CD4-positive, alpha-beta T cell treated with Interferon alpha-2 for 1 hour (primary cell): ENCODE measurements around the gene RPUSD1.
"Not testable (repeated sequence)": the region's sequence is repeated elsewhere in the genome, so short reads cannot be mapped to it uniquely, and the experiment has no call there.

Experiments used
- DNase-seq, 2 donors: peaks; one replicate each; pipeline ENCODE4 v3.0.0-alpha.2; 2020 to 2022

Gene RPUSD1, protein sequence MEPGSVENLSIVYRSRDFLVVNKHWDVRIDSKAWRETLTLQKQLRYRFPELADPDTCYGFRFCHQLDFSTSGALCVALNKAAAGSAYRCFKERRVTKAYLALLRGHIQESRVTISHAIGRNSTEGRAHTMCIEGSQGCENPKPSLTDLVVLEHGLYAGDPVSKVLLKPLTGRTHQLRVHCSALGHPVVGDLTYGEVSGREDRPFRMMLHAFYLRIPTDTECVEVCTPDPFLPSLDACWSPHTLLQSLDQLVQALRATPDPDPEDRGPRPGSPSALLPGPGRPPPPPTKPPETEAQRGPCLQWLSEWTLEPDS

DNA sequence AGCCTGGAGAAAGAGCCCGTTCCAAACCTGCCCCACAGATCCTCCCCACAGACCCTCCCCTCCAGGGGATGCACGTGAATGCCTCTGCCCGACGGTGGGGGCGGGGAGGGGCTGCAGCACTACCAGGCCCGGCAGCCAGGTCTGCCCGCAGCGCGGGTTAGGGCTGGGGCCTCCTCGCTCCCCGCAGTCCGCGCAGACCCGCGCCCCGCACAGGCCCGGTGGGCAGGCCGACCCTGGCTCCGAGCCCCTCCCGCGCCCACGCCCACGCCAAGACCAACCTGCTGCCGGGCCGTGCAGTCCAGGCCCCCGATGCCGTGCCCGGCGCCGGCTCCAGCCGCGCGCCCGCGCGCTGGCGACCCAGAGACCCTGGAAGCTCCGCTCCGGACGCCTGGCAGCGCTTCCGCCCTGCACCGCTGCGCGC is at the start of gene RPUSD1:
Gene RPUSD1 (minus strand): TSS at position 404 of the 421 bp plus-strand sequence. CDS start 644 bp downstream, outside the sequence.
- DNase-seq = no peak

DNA sequence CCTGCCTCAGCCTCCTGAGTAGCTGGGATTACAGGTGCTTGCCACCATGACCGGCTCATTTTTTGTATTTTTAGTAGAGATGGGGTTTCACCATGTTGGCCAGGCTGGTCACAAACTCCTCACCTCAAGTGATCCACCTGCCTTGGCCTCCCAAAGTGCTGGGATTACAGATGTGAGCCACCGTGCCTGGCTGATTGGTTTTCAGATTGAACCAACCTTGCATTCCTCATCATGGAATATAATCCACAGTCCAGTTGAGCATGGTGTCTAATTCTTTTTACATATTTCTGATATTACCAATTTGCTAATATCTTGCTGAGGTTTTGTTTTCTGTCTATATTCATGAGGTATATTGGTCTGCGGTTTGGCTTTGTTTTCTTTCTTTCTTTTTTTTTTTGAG is 48.6 kb upstream of the RPUSD1 start:
- DNase-seq = not testable (repeated sequence)

DNA sequence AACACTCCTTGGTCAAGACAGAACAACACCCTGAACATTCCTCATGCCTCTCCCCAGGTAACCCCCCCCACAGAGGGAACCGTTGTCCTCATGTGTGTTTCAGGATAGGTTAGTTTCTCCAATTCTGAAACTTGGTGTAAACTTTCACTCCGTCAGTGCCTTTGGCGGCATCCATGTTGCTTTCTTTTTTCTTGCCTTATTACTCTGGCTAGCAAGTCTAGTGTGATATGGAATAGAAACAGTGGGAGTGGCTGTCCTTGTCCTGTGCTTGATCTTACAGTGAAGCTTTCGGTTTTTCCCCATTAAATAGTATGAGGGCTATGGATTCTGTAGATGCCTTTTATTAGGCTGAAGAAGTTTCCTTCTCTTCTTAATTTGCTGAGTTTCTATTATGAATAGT is 48.0 kb upstream of the RPUSD1 start:
- no peak for DNase-seq

DNA sequence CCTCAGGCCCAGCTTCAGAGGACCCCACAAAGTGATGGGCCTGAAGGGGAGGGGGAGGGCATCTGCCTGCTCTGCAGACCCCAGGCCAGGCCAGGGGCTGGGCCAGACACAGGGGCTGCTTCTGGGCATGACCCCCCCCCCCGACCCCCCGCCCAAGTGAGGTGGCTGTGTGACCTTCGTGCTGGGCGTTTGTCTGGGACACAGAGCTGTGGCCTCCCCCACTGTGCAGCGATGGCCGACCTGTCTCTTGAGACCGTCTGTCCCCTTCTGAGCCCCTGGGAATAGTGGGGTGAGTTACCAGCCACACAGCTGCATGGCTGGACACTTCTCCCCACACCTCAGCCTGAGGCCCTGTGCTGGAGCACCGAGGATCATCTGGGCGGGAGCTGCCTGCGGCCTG is 47.2 kb upstream of the RPUSD1 start:
- DNase-seq = no peak

DNA sequence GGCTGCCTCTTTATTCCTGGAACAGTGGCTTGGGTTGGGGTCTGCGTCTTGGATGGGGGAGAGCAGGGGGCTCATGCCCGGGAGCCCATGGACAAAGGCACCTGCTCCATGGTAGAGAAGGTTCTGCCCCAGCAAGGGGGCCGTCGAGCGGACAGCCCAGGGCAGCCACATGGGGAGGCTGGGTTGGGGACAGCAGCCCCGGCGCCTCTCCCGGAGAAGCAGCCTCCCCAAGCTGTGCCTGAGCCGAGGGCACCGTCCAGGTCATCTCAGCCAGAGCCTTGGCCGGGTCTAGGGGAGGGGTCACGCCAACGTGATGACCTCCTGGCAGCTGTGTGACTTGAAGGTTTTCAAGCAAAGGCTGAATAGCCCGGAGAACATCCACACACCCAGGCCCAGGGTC is 45.2 kb upstream of the RPUSD1 start:
- no peak for DNase-seq

DNA sequence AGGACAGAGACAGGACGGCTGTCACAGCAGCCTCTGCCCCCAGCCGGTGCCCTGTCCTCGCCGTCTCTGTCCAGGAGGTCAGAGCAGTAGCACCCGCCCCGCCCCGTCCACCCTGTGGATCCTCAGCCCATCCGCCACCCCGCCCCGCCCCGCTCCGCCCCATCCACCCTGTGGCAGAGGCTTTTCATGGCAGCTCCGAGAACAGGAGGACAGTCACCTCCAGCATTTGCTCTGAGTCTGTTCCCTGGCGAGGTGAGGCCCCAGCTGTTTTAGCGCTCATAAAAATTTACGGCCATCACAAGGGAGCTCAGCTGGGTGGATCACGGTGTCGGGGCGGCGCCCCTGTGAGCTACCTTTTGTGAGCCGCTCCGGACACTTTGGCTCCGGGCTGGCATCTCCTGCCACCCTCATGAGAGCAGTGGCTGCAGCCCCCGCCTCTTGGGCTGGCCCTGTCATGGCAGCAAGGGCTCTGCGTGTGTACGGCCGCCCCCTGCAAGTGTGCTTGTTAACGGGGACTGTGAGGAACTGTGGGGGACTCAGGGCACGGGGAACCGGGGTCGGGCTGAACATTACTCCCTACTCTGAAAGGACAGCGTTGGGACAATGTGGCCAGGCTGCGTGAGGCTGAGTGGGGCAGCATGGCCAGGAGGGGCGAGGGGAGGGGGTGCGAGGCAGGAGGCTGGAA is 44.6 kb upstream of the RPUSD1 start:
- no peak for DNase-seq

DNA sequence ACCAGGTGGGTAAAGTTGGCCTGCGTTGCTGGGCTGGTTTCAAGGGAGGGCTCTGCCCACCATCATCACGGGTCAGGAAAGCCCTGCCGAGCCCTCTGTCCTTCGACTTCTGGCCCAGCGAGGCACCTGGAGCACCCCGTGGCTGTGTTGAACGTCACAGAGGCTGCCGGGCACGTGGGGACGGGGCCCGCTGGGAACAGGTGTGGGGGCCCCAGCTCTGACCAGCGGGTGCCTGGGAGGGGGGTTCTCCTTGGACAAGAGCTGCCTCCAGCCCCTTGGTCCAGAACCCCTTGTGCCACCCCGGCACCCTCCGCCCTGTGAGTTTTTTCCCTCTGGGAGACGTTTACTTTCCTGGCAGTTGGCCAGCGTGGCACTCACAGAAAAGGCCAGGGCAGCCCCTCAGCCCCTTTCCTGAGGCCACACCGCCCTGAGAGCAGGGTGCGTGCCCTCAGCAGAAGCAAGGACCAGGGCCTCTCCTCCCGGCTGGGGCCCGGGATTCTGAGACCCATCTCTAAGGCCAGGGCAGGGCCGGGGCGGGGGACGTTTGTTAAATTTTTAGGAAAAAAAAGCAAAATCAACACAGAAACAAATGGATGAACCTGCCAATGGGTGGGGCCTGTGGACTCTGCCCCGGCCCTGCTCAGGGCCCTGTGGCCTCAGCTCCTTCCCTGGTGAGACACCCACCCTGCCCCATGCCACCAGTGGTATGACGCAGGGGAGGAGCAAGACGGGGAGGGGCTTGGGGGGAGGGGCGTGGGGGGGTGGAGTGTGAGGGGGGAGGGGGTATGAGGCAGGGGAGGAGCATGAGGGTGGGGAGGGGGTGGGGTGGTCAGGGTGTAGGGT is 43.6 kb upstream of the RPUSD1 start:
- DNase-seq = no peak

DNA sequence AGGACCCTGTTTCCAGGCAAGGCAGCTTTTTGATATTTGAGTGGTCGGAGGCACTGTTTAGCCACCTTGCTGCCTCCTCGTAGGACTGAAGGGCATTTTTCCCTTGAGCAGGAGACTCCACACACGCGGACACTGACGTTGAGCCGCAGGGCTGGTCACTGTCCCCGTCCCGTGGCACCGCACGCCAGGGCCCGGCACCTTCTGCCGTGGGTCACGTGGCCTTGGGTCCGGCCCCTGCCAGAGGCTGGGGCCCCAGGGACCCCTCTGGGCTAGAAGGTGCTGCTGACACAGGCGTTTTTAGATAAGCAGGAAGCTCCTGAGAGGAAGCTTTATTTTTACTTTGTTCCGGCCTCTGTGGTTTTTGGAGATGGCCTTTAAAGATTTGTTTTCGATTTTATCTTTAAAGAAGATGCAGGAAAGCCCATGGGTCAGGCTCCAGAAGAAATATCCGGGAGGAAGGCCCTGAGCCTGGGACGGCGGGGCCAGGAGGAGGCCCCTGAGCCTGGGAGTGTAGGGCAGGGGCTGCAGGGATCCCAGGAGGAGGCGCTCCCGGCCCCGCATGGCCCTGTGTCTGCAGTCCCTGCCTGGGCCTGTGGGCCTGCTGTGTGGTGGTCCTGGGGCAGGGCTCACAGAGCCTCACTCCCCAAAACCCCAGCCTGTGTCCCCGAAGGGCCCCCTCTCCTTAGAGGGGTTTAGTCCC is 42.8 kb upstream of the RPUSD1 start:
- no peak for DNase-seq

DNA sequence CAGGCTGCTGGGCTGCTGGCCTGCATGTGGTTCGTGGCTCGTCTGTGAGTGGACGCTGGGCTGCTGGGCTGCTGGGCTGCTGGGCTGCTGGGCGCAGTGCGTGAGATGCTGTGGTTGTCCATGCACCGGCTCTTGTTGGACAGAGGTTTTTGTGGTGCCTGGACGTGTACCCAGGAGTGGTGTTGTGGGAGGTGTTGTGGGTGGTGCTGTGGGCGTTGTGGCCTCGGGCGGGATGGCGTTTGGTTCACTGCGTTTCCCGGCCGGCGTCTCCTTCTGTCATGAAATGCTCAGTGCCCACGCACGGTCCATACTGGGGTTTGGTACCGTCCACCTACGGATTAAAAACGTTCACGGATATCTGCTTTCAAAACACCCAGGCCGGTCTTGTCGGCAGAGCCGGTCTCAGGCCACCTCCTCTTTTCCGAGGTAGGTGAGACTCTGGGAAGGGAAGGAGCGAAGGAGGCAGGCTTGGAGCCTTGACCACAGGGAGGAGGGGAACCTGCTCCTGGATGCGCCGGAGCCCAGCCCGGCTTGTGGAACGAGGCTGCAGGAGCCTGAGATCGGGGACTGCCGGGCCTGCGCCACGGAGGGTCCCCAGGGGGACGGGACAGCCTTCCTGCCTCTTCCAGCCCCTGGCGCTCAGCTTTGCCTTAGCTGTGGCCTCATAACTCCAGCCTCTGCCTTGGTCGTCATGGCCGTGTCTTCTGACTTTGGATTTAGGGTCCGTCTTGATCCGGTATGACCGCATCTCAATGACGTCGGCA is 42.1 kb upstream of the RPUSD1 start:
- DNase-seq = no peak

DNA sequence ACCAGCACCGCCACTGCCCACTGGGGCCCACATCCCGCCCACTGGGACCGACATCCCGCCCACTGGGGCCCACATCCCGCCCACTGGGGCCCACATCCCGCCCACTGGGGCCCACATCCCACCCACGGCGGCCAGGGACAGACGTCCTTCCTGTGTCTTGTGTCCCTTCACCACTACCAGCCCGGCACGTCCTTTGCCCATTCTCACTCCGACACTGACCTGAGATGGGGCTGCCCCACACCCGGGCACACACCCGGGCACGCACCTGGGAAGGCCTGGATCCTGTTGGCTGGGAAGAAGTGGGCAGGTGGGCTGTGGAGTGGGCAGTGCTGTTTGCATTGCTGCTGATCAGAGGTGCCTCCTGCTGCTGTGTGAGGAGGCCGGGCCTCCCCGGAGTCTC is 40.7 kb upstream of the RPUSD1 start:
- no peak for DNase-seq

DNA sequence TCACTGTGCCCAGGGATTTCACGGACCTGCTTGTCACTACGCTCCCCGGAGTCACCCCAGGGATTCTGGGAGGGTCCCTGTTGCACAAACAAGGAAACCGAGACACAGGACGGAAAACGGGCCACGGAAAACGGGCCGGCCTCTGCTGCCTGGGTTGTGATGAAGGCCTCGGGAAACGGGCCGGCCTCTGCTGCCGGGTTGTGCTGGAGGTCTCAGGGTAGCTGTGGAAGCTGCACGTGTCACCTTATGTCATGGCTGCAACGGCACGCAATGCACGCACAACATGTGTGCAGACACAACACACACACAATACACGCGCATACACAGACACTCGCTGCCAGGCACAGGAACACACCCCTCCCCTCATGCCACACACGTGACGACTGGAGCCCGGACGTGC is 39.3 kb upstream of the RPUSD1 start:
- no peak for DNase-seq

DNA sequence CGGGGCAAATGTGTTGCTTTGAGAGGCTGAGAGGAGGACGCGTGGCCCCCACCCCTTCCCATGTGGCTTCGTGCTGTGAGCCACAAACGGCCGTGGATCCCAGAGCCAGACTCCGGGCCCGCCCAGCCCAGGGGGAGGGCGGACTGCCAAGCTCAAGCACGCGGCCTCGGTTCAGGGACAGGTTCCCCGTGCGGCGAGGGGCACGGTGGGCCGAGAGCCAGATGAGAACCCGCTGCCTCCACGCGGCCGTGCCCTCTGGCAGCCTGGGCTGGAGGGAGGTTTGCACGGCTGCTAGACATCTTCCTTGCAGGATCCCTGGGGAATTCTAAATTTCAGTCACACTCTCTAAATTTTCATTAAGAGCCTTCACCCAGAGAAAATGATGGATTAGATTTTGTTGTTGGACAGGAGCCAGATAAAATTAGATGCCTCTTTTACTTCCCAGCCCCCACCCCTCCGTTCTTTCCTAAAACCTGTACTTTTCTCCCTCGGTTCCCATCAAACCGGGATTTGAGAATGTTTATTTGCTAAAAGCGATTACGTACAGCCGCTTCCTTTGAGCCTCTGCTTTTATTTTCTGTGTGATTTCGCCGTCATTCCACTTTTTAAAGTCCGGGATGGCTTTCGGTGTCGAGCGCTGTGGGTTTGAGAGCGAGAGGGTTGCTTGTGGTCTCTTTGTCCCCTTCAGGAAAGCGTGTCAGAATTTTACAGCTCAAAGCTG is 37.3 kb upstream of the RPUSD1 start:
- no peak for DNase-seq

DNA sequence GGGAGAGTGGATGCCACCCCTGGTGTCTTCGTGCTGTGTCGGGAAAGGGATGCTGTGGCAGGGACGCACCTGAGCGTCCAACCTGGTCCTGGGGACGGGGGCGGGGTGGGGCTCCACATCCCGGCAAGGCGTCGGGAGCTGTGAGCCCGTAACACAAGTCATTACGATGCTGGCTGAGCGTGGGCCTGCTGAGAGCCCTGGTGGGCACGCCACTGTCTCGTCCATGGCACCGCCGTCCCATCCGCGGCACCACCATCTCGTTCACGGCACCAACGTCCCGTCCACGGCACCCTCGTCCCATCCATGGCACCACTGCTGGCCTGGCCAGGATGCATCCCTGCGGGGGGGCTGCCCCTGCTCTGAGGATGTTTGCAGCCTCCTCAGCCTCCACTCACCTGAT is 36.4 kb upstream of the RPUSD1 start:
- DNase-seq = no peak

DNA sequence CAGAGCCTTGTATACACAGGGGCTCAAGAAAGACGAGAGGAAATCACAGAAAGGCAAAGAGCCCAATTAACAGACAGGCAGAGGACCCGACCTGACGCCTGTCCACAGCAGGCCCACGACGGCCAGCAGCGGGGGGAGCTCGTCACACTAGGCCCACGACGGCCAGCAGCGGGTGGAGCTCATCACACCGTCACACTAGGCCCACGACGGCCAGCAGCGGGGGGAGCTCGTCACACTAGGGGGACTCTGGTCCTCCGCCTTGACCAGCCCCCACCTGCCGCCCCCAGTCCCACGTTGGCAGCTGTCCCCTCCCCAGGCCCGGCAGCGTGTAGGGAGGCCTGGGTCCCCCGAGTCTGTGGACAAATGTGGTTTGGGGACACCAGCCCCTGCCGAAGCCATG is 36.0 kb upstream of the RPUSD1 start:
- no peak for DNase-seq

DNA sequence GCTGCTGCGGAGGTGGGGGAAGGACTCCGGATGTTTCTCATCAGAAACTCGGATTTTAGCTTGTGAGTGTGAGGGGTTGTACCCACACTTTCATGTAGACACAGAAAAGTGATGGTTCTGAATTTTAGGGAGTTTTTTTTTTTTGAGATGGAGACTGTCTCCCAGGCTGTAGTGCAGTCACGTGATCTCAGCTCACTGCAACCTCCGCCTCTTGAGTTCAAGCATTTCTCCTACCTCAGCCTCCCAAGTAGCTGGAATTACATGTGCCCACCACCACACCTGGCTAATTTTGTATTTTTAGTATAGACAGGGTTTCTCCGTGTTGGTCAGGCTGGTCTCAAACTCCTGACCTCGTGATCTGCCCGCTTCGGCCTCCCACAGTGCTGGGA is 34.7 kb upstream of the RPUSD1 start:
- no peak for DNase-seq

DNA sequence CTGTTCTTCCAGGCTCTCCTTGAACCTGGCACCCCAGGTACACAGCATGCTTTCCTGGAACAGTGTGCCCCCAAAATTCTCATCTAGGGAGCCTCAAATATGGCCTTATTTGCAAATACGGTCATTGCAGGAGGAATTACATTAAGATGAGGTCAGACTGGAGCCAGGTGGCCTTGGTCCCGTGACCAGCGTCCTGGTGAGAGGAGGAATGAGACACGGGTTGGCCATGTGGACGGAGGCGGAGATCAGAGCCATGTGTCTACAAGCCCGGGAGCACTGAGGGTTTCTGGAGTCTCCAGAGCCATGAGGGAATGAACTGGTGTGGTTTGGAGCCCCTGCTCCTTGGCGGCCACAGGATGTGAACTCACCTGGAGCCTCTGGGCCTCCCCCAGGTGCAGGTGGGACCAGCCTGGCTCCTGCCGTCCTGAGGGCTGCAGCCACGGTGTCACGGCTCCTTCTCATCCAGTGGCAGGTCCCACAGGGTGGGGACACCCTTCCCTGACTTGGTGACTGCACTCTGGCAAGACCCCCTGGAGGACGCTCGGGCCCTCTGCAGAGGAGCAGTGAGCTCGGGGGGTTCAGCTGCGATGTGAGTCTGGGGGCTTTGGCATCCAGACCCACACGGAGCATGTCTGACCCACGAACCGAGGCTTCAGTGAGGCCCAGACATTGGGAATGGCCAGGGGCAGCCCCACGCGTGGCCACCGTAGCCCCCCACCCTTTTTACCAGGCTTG is 34.2 kb upstream of the RPUSD1 start:
- no peak for DNase-seq

DNA sequence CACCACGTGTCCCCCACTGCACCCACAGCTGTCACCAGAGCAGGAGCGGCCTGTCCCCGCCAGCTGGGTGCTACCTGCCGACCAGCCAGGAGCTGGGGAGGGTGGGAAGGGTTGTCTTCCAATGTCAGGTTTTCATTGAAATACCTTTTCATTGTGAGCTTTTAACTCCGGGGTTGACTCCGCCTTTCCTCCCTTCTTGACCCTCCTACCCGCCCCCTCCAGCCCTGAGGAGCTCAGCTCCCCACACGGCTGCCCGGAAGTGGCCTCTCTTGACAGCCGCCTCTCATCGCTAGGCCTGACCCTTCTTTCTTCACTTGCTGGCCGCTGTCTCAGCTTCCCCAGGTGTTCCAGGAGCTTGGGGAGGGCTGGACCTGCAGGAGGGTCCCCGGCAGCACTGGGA is 33.6 kb upstream of the RPUSD1 start:
- DNase-seq = no peak

DNA sequence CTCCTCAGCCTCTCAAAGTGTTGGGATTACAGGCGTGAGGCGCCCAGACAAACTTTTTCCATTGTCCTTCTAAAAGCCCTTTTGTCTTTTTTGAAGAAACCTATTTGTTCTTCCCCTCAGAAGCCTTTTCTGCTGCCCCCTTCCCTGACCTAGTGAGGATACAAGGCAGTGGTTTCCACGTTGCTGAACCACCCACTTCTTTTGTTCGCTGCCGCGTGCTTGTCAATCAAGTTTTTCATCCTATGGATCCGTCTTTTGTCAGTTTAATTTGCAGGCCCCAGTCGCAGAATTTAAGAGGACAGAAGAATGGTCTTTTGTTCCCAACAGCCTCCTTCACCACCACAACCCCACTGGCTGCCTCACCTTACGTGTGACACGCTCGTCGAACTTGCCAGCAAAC is 32.6 kb upstream of the RPUSD1 start:
- DNase-seq = no peak

DNA sequence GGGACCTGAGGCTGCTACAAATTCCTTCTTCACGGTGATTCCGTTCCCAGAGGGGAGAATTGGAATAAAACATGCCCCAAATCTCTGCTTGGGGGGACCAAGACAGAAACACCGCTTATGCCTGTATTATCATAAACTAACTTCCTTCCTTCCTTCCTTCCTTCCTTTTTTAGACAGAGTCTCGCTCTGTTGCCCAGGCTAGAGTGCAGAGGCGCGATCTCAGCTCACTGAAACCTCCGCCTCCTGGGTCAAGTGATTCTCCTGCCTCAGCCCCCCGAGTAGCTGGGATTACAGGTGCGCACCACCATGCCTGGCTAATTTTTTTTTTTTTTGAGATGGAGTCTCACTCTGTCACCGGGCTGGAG is 31.8 kb upstream of the RPUSD1 start:
- not testable (repeated sequence) for DNase-seq

DNA sequence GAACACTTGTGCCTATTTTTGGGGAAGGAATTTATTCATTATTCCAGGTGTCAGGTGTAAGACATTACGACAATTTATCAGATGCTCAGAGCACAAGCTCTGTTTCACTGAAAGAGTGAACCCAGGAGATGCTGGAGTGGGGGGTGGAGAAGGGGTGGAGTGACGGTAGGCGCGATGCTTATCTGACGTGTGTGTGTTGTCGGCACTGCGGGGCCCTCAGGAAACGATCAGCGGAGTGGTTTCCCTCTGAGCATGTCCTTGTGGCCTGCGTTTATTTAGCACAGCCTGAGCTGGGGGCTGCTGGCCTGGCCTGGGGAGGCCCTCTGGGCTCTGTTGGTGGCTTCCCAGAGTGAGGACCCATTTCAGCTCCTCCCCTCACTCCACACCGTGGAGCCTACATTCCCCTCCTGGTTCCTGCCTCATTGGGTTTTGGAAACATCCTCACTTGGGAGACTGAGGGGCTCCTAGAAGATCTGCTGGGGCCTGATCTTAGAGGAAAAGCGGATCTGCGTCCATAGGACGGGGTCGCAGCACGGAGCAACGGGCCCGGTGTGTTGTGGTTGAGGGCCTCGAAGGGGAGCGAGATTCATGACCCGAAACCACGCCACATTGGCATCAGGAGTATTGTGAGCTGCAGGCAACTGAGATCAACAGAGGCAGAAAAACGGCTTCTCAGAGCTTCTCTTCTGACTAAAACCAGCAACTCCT is 31.3 kb upstream of the RPUSD1 start:
- peak; percentile 12 to 46 for DNase-seq
